WTC11 (cell line): ENCODE measurements around the gene ERBB4. TPM values are rescaled to one million over a fixed set of nuclear protein-coding genes. Genes with fewer than 3 reads are reported as not detected.

Source experiments
- ATAC-seq: fragments of 200-7000 bp; cut with Tn5 transposase; 2 replicates; pipeline ENCODE4 v1.10.0; 2021; ENCODE audit warnings: mild to moderate bottlenecking, moderate library complexity
- CTCF ChIA-PET: fragments of 300-600 bp; sonication (Branson Sonifier 250); formaldehyde crosslinking; loops from one replicate; lab custom pipeline; 2021; ENCODE audit warnings: antibody characterized with exemption; lab: Charles Lee
- POLR2A ChIA-PET: fragments of 350-600 bp; sonication (Branson Sonifier 250); formaldehyde crosslinking; loops from one replicate; lab custom pipeline; 2021; ENCODE audit warnings: antibody characterized with exemption; lab: Charles Lee
- DNase-seq: peaks from one replicate; pipeline ENCODE4 v3.0.0; 2021; ENCODE audit warnings: low spot score
- H3K27ac Mint-ChIP-seq: 2 replicates; pipeline ENCODE4 v1.8.0; 2021; ENCODE audit warnings: mixed read lengths
- H3K27me3 Mint-ChIP-seq: 2 replicates; pipeline ENCODE4 v1.8.0; 2021; ENCODE audit warnings: low read depth, mild to moderate bottlenecking, moderate library complexity, mixed read lengths
- H3K36me3 Mint-ChIP-seq: 2 replicates; pipeline ENCODE4 v1.8.0; 2021; ENCODE audit warnings: mixed read lengths
- H3K4me1 Mint-ChIP-seq: 2 replicates; pipeline ENCODE4 v1.8.0; 2022; ENCODE audit warnings: mixed read lengths
- H3K4me3 Mint-ChIP-seq: 2 replicates; pipeline ENCODE4 v1.8.0; 2021; ENCODE audit warnings: mild to moderate bottlenecking, moderate library complexity, mixed read lengths
- H3K9me3 Mint-ChIP-seq: 2 replicates; pipeline ENCODE4 v1.8.0; 2021; ENCODE audit warnings: mixed read lengths
- ARID4B ChIP-seq: sonication (generic); formaldehyde crosslinking; IDR thresholded peaks from 2 replicates; pipeline ENCODE4 v1.8.0; 2023; ENCODE audit warnings: missing genetic modification reagents, mild to moderate bottlenecking, borderline replicate concordance
- CREB1 ChIP-seq: sonication (generic); formaldehyde crosslinking; IDR thresholded peaks from 2 replicates; pipeline ENCODE4 v1.8.0; 2023; ENCODE audit warnings: mild to moderate bottlenecking, missing genetic modification reagents
- E2F1 ChIP-seq: sonication (generic); formaldehyde crosslinking; IDR thresholded peaks from 2 replicates; pipeline ENCODE4 v1.8.0; 2022; ENCODE audit warnings: mild to moderate bottlenecking, missing genetic modification reagents
- ELF4 ChIP-seq: sonication (generic); formaldehyde crosslinking; IDR thresholded peaks from 2 replicates; pipeline ENCODE4 v1.8.1; 2022; ENCODE audit warnings: low read depth, mild to moderate bottlenecking, moderate library complexity, missing genetic modification reagents
- ETV6 ChIP-seq: sonication (generic); formaldehyde crosslinking; IDR thresholded peaks from 2 replicates; pipeline ENCODE4 v1.8.1; 2022; ENCODE audit warnings: mild to moderate bottlenecking, missing genetic modification reagents
- FOXP1 ChIP-seq: sonication (generic); formaldehyde crosslinking; IDR thresholded peaks from 2 replicates; pipeline ENCODE4 v1.8.0; 2022; ENCODE audit warnings: missing genetic modification reagents, mild to moderate bottlenecking, moderate library complexity, borderline replicate concordance
- GABPB1 ChIP-seq: sonication (generic); formaldehyde crosslinking; IDR thresholded peaks from 2 replicates; pipeline ENCODE4 v1.8.1; 2023; ENCODE audit warnings: mild to moderate bottlenecking, missing genetic modification reagents
- HMGA2 ChIP-seq: fragments of 250-450 bp; sonication (Bioruptor Pico); IDR thresholded peaks from 2 replicates; pipeline ENCODE4 v1.4.0; 2021; ENCODE audit warnings: mild to moderate bottlenecking, moderate library complexity
- IRF1 ChIP-seq: sonication (generic); formaldehyde crosslinking; IDR thresholded peaks from 2 replicates; pipeline ENCODE4 v1.8.0; 2023; ENCODE audit warnings: missing genetic modification reagents
- PRDM15 ChIP-seq: sonication (generic); formaldehyde crosslinking; IDR thresholded peaks from 2 replicates; pipeline ENCODE4 v1.8.0; 2022; ENCODE audit warnings: missing genetic modification reagents
- SP1 ChIP-seq: sonication (generic); formaldehyde crosslinking; conservative IDR thresholded peaks from 2 replicates; pipeline ENCODE4 v1.8.1; 2022; ENCODE audit warnings: missing genetic modification reagents
- TCF7 ChIP-seq: sonication (generic); formaldehyde crosslinking; IDR thresholded peaks from 2 replicates; pipeline ENCODE4 v1.8.0; 2022; ENCODE audit warnings: mild to moderate bottlenecking, low read depth, missing genetic modification reagents, moderate library complexity
- TEAD1 ChIP-seq: sonication (generic); formaldehyde crosslinking; IDR thresholded peaks from 2 replicates; pipeline ENCODE4 v1.8.0; 2022; ENCODE audit warnings: mild to moderate bottlenecking, missing genetic modification reagents
- USF1 ChIP-seq: sonication (generic); formaldehyde crosslinking; IDR thresholded peaks from 2 replicates; pipeline ENCODE4 v1.8.0; 2022; ENCODE audit warnings: mild to moderate bottlenecking, missing genetic modification reagents
- ZNF121 ChIP-seq: sonication (generic); formaldehyde crosslinking; IDR thresholded peaks from 2 replicates; pipeline ENCODE4 v1.8.0; 2023; ENCODE audit warnings: missing genetic modification reagents
- ZNF138 ChIP-seq: sonication (generic); formaldehyde crosslinking; conservative IDR thresholded peaks from 2 replicates; pipeline ENCODE4 v1.8.1; 2022; ENCODE audit warnings: mild to moderate bottlenecking, moderate library complexity, missing genetic modification reagents
- ZNF263 ChIP-seq: sonication (generic); formaldehyde crosslinking; IDR thresholded peaks from 2 replicates; pipeline ENCODE4 v1.8.1; 2022; ENCODE audit warnings: low read depth, mild to moderate bottlenecking, moderate library complexity, missing genetic modification reagents
- ZSCAN18 ChIP-seq: fragments of 250-450 bp; sonication (Bioruptor Pico); IDR thresholded peaks from 2 replicates; pipeline ENCODE4 v2.1.2; 2022; ENCODE audit warnings: mild to moderate bottlenecking, moderate library complexity
- total RNA-seq: library from RNA; stranded (reverse); gene quantifications from 3 replicates; pipeline ENCODE4 v1.2.3, GENCODE V29; 2021

The ERBB4 gene
- total RNA-seq, 1 experiment from 2014 or later: 1.6 TPM

GRCh38 chr2:211674715-211675114 lies 863.9 kb downstream of the ERBB4 start:
- POLR2A ChIA-PET: no interaction called here
- ATAC-seq (no peak), DNase-seq (no peak)
- no peaks in the 10 kb centered on the region for H3K27me3 Mint-ChIP-seq
- no peak overlapping the region for H3K4me3 Mint-ChIP-seq
- H3K27ac Mint-ChIP-seq: no peak overlapping the region
- H3K4me1 Mint-ChIP-seq: no peaks in the 10 kb centered on the region
- TF ChIP-seq USF1 (no peak), TEAD1 (CRISPR knock-in tag) (no peak), TCF7 (CRISPR knock-in tag) (no peak), ZNF263 (no peak), ZSCAN18 (CRISPR knock-in tag) (no peak), GABPB1 (CRISPR knock-in tag) (no peak), ELF4 (CRISPR knock-in tag) (no peak), ZNF138 (no peak)
- TF ChIP-seq, all 79 proteins: peak for 0
- H3K9me3 Mint-ChIP-seq: peaks cover 5% of the 10 kb centered on the region
- no peaks in the 10 kb centered on the region for H3K36me3 Mint-ChIP-seq
- CTCF ChIA-PET: no interaction called here

GRCh38 chr2:211673133-211673905 lies 865.3 kb downstream of the ERBB4 start:
- Mint-ChIP-seq H3K4me1 (no peaks in the 10 kb centered on the region), H3K27ac (no peak overlapping the region), H3K9me3 (no peaks in the 10 kb centered on the region), H3K36me3 (no peaks in the 10 kb centered on the region)
- CTCF ChIA-PET: no interaction called here
- DNase-seq: no peak
- TF ChIP-seq HMGA2 (CRISPR knock-in tag) (no peak), ETV6 (CRISPR knock-in tag) (no peak), ZNF121 (CRISPR knock-in tag) (no peak)
- TF ChIP-seq, all 79 proteins: peak for 0
- Mint-ChIP-seq H3K4me3 (no peak overlapping the region), H3K27me3 (no peaks in the 10 kb centered on the region)
- ATAC-seq: no peak
- POLR2A ChIA-PET: no interaction called here

- no peaks in the 10 kb centered on the region for H3K9me3 Mint-ChIP-seq
- no peak for DNase-seq
- CTCF ChIA-PET: no interaction called here
- POLR2A ChIA-PET: no interaction called here
- ATAC-seq: no peak
- H3K27ac Mint-ChIP-seq: no peak overlapping the region
- H3K27me3 Mint-ChIP-seq: no peaks in the 10 kb centered on the region
- no peaks in the 10 kb centered on the region for H3K36me3 Mint-ChIP-seq
- no peak overlapping the region for H3K4me3 Mint-ChIP-seq
- H3K4me1 Mint-ChIP-seq: no peaks in the 10 kb centered on the region
- TF ChIP-seq PRDM15 (CRISPR knock-in tag) (no peak), ARID4B (CRISPR knock-in tag) (no peak), SP1 (no peak), CREB1 (no peak), E2F1 (no peak), IRF1 (CRISPR knock-in tag) (no peak), GABPB1 (CRISPR knock-in tag) (no peak), FOXP1 (CRISPR knock-in tag) (no peak)
Measured at GRCh38 chr2:211671977-211672376, 866.6 kb downstream of the ERBB4 start.
